Activated CD4-positive, CD25-positive, alpha-beta regulatory T cell treated with anti-CD3 and anti-CD28 coated beads, Interleukin-2, amount 50 U/mL, for 16 hours (primary cell): ENCODE data around the gene THSD4.
"Not testable (repeated sequence)": the region's sequence is repeated elsewhere in the genome, so short reads cannot be mapped to it uniquely, and the experiment has no call there.

Experiments used
- DNase-seq: peaks from one replicate; pipeline ENCODE4 v3.0.0-alpha.2; 2020; ENCODE audit warnings: low read depth, low spot score

Gene THSD4

GRCh38 chr15:71120428-71120944 lies 5.2 kb downstream of the THSD4 start:
- no peak for DNase-seq

GRCh38 chr15:71121442-71121841 lies 6.2 kb downstream of the THSD4 start:
- DNase-seq, result no peak

- DNase-seq, result no peak
Observed at GRCh38 chr15:71124937-71125790, 9.9 kb downstream of the THSD4 start.

GRCh38 chr15:71125831-71126450 lies 10.7 kb downstream of the THSD4 start:
- DNase-seq, result no peak

- DNase-seq, result no peak
Observed at GRCh38 chr15:71127083-71127482, 11.8 kb downstream of the THSD4 start.

DNA sequence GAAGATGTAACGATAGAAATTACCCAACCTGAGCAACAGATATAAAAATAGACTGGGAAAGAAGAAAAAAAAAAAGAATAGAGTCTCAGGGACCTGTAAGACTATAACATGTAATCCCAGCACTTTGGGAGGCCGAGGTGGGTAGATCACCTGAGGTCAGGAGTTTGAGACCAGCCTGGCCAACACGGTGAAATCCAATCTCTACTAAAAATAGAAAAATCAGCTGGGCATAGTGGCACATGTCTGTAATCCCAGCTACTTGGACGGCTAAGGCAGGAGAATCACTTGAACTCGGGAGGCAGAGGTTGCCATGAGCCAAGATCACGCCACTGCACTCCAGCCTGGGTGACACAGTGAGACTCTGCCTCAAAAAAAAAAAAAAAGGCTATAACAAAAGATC lies 12.9 kb downstream of the THSD4 start:
- not testable (repeated sequence) for DNase-seq

DNA sequence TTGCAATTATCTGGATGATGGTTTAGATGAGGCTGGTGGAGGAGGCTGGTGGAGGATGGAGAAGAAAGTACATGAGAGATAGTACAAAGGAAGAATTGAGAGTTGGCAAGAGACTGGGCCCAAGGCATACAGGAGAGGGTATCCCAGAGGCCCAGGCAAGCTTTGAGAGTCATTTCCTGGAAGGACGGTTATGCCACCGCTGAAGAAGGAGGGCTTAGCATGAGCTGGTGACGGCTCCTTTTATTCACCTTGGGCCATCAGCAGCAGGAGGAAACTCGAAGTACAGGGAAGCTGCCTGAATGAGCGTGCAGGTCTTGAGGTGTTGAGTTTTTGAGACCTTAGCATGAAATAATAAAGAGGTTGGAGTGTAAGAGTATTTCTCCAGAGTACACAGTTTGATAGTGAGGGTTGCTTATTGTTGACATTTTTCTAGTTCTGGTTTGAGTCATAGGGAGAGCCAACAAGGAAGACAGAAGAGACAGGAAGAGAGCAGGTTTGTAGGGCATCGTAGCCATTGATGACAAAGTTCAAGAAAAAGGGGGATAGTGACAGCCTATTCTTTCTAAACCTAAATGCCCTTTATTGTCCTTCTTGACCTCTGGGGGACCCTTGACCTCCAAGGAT lies 13.8 kb downstream of the THSD4 start:
- DNase-seq, result no peak

DNA sequence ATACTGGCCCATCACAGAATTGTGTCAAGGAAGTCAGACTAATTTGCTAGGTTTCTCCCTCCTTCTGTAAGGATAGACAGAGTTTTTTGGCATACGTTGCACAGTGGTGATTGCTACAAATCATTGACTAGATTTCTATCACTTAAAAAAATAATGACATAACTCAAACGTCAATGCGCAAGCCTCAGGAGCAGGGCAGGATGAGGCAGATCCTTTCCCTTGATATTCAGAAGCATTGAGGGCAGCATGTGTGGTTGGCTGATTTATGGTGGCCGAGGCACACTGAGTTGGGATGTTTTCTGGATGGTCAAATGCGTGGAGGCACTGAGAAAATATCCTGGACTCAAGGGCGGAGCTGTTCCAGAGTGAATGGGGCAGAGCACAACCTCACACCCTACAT lies 14.4 kb downstream of the THSD4 start:
- no peak for DNase-seq

DNA sequence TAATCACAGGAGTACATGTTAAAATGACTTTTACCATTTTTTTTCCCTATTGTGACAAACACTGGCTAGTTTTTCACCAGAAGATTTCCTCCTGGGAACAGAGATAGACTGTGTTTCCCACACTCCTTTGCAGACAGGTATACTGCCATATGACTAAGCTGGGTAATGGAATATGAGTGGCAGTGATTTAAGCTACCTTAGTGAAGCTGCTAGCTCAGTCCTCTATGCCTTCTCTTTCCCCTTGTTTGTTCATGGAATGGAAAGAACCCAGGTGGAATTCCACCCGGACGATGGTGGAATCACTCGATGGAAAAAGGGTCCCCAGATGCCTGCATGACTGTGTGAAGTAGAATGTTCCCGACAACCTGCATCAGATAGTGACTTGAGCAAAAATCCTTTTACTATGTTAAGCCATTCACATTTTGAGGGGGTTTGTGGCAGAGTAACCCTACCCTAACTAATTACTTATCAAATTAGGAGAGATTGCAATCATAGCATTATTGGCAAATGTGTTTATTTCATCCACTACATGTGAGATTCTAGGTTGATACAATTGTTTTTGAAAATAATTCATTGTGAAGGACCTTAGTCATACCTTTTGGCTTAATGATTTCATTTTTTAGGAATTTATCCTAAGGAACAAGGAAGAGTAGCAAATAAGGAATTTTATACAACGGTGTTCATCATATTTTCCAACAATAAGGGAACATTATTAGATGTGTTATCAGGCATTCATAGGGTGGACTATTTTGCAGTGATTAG lies 16.5 kb downstream of the THSD4 start:
- DNase-seq, result no peak

DNA sequence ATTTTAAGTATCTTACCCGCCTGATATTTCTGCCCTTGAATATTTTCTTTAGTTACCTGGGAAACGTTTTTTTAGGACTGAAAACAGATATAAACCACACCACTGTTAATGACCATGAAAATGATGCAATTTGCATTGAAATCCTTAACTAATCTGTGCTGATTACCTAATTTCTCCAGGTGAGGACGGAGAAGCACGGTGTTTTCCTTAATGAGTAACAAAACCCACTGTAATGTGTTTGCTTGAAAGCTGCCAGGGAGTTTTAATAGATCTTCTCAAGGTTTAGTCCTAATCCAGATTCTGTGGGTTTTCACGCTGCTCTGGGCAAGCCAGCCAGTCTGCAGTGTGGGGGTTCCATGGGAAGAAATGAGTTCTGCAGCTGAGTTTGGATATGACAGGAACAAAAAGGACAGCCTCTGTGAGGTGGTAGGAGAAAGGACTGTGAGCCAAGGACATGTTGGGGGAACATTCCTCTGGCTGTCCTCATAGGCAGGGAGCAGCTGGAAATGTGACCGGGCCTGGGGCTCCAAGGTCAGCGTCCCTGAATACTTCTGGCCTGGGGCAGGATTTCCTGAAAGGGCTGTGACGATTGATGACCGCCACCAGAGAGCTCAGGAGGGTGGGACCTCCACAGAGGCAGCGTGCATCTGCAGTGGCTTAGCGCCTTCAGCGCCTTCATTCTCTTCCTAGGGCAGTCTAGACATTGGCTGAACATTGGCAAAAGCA lies 18.6 kb downstream of the THSD4 start:
- no peak for DNase-seq

DNA sequence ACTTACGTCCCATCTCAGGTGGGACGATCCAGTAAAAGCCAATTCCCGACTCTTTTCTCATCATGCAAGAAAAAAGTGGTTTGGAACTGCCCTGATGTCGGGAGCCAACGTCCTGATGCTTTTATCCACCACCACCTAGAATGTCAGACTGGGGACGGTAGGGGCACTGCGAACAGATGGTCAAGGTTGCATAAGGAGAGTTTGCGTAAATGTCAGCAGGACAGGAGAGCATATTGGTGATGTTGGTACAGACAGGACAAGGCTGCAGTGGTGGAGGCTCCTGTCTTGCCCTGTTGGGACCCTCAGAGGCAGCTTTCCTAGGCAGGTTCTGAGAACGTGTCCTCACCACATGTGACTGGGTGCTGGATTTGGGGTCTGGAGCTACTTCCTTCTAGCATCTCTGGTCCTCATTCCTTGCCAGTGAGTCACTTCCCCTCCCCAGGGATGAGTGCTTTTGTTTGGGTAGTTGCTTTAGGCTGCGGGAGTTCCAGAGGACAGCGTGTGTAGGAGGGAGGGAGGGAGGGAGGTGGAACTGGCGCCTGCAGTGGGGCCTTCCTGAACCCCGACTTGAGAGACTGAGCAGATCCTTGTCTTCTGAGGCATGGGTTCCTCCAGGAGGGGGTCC lies 21.0 kb downstream of the THSD4 start:
- DNase-seq, result no peak

GRCh38 chr15:71136793-71137518 lies 21.7 kb downstream of the THSD4 start:
- DNase-seq, result no peak

GRCh38 chr15:71138473-71138872 lies 23.2 kb downstream of the THSD4 start:
- DNase-seq, result no peak

DNA sequence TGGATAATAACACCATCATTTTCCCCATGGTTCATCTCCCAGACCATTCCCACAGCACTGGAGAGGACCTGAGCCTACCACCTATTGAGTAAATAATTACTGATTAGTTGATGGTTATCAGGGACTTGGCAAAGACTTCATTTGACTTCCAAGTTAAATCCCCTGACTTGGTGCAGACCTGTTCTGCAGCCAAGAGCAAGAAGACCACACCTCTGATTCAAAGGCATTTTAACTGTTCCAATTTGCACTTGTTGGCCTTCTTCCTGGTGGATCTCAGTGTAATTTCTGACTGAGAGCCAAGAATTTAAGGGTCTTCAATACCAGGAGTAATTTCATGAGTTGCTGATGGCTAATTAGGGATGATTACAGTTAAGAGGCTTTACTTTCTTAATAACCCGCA lies 24.0 kb downstream of the THSD4 start:
- no peak for DNase-seq

- no peak for DNase-seq
Observed at GRCh38 chr15:71141572-71141971, 26.3 kb downstream of the THSD4 start.

DNA sequence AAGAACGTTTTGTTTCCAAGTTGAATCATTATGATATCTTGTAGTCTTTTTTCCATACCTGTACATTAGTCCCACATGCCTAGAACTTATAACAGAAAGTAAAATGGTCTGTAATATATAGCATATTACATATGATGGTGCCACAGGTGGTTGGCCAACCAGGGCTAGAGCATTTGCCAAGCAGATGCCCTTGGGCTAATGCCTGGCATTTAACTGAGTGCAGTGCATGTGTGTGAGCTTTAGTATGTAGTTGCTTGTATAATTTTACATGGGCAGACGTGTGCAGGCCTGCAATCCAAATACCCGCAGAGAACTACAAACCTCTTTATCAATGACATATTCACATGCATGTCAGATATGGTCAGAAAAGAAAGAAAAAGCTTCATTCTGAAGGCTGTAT lies 27.5 kb downstream of the THSD4 start:
- no peak for DNase-seq

GRCh38 chr15:71143373-71144310 lies 28.4 kb downstream of the THSD4 start:
- no peak for DNase-seq

- DNase-seq, result no peak
Observed at GRCh38 chr15:71145648-71146047, 30.4 kb downstream of the THSD4 start.

GRCh38 chr15:71146580-71146982 lies 31.3 kb downstream of the THSD4 start:
- DNase-seq, result no peak
